Stimulated activated CD8-positive, alpha-beta memory T cell treated with anti-CD3 and anti-CD28 coated beads, Interleukin-12 subunit alpha, Interleukin-12 subunit beta, amount 100 ng/mL, for 4 hours (primary cell): Measurements from ENCODE around the gene AP3B2.

Experiments
- DNase-seq: peaks from one replicate; pipeline ENCODE4 v3.0.0-alpha.2; 2020; ENCODE audit warnings: low read depth

The AP3B2 gene

DNA sequence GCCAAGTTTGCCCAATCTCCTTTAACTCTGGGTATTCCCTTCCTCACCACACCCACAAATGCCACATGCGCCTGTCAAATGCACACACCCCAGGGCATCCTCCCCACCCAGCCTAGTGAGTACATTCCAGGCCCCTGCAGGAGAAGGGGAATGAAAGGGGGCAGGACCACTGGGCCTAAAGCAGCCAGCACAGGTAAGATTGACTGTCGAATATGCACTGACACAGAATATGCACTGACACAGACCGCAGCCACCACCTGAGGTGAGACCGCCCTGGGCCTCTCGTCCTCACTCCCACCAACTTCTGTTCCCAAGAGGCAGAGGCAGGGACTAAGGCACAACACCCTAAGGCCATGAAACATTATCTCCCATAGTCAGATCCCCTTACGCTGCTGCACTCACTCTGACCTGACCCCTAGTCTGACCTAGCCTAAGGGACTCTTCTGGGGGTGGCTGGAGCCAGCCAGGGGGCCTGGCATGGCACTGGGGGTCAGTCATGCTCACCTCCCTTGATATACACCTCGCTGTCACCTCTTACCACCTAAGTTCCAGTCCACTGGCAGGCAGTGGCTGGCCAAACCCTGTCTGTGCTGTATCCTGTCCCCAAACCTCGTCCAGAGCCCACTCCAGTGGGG is 10.8 kb downstream of the AP3B2 start:
- DNase-seq = no peak

DNA sequence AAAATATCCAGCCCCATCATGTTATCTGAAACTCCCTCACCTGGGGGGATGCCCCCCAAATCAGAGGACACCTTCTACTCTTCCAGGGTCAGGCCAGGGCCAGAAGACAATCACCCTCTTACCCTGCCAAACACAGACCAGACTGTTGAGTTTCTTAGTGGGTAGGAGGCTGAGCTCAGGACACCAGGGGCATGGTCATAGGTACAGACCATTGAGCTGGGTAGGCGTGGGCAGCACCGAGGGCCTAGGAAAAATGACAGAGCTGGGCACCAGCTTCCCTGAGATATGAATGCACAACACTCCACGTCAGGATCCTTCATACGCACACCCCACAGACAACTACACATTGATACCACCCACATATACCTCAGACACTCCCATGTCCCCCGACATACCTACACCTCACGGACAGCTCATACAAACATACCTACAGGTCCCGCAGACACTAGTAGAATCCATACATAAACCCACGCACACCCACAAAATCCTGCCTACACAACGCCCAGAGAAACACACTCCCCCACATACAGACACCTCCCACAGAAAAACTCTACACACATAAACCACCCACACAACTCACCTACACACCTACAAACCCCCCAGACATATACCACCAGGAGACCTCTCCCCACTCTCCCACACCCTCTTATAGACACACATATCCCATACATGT is 11.8 kb downstream of the AP3B2 start:
- no peak for DNase-seq

DNA sequence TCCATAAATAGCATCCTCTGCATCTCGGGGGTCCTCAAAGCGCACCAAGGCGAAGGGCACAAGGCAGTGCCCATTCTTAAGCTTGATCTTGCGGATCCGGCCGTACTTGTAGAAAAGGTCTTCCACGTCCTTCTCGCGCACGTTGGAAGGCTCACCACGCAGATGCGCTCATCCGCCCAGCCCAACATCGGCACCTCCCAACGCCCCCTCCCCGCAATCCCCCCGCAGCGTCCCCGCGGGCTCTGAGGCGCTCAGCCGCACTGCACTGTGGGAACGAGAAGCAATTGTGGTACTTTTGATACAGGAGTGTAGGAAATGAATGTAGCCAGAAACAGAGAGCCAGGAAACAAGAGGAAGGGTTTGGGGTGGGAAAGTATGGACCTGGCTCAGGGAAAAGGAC is 17.5 kb downstream of the AP3B2 start:
- no peak for DNase-seq

DNA sequence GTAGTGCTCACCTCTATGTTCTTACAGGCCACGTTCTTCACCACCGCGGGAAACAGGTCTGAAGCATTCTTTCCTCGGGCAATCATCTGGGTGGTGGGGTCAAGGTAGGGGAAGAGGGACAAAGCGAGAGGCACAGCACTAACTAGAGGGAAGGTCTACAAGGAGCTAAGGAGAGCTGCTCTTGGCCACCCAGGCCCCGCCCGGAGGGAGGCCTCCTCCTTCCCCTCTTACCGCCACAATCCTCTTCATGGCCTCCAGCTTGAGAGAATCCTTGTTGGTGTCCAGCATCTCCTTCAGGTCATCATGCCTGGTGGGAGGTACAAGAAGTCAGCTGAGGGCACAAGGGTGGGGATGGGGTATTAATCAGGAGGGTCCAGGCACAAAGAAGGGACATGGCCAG is 20.5 kb downstream of the AP3B2 start:
- no peak for DNase-seq

DNA sequence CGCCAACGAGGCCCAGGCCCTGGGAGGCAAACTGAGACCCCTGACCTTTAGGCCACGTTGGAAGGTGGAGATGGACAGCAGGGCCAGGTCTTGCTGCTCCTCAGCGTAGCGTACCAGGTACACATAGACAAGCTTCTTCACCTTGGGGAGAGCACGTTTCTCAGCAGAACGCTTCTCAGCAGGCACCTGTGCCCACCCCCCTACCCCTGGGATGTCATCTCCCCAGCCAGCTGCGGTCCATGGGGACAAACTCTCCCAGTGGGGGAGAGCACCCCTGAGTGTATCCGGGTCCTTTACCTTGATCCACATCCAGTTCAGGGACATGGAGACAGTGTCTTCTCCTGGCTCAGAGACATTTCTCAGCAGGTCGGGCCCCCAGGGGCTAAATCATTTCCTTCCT is 21.0 kb downstream of the AP3B2 start:
- no peak for DNase-seq

DNA sequence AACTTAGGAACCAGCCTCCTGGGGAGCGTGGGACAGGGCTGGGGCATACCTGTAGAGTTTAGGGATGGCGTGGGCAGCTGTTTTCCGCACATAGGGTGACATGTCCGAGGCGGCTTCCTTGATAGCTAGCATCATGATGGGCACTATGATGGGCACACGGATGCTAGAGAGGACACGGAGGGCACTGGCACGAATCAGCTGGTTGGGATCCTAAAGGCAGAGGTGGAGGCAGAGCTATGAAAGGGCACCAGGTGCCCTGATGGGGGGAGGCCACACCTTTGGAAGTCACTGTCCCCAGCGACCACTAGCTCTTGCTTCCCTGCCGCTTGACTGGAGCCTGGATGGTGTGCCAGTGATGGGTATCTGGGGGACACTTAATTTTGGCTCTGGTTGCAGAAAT is 28.3 kb downstream of the AP3B2 start:
- no peak for DNase-seq

DNA sequence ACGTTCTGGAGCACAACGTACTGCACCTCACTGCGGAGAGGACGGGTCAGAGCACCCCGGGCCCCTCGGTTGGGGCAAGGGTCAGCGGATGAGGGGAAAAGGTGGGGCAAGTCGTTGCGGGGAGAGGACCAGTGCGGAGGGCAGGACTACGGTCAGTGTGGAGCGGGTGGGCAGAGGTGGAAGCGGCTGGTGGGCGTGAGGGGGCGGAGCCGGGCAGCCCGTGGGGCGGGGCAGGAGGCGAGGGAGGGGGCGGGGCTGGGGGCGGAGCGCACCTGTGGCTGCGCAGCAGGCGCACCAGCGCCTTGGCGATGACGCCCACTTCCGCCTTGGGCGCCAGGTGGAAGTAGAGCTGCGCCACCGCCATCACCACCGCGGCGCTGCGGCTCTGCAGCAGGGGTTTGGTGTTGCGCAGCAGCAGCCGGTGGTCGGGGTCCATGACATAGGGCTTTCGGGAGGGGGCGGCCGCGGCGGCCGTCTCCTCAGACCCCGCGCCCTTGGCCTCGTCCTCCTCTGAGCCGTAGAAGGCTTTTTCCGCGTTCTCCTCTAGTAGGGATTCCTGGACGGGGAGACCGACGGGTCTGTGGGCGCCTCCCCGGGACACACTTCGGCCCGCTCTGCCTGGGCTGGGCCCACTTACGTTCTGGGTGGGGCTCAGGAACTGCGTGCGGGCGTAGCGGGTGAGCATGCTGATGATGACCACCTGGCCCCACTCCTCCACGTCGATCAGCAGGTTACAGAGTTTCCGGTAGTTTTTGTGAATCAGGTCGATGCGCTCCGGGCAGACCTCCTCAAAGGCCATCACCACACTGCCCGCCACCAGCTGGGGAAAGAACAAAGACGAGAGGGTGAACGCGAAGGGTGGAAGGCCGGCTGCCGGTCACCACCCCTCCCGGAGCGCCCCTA is 29.2 kb downstream of the AP3B2 start:
- DNase-seq = peak; percentile 66

DNA sequence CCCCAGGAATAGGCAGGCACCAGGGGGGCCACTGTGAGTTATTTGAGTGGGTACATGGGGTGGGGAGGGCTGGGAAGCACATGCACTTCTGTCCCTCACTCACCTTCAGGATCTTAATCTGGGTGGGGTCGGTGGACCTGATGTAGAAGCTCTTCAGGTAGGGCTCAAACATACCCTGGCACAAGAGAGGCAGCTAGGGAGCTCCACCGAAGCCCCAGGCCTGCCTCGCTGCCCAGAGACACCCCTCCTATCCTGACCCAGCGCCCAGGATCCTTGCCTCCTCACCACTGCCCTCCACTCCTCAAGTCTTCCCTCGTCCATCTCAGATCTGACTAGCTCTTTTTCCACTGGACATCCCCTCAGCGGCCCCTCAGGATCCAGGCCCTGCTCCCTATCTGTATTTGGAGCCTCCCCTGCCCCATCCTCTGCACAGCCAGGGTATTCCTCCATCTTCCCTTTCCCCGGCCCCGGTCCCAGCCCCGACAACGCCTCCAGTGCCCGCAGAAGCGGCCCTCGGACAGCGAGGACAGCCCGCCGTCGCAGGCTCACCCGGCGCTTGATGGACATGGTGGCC is 30.0 kb downstream of the AP3B2 start:
- no peak for DNase-seq

DNA sequence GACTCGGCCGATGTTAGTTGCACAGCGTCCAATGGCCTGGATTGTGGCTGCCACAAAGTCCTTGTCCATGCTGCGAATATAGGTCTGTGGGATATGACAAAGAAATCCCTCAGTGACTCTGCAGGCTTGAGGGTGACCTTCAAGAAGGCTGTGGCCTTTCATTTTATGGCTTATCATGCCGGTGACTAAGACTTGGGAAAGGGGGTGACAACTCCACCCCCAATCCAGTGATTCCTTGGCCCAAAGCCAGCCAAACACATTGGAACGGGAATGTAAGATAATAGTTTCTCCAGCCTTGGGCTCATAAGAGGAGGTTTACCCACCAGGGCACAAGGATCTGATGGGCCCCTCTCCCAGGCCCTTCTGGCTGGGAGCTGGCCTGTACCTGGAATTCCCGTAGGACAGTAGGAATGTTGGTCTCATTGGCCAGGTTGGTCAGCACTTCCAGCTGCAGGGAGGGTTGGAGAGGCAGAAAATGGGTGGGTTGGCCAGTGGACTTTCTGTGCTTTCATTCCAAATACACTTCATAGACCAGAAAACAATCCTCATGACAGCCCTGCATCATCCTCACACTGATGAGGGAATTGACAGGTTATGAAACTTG is 31.9 kb downstream of the AP3B2 start:
- no peak for DNase-seq

DNA sequence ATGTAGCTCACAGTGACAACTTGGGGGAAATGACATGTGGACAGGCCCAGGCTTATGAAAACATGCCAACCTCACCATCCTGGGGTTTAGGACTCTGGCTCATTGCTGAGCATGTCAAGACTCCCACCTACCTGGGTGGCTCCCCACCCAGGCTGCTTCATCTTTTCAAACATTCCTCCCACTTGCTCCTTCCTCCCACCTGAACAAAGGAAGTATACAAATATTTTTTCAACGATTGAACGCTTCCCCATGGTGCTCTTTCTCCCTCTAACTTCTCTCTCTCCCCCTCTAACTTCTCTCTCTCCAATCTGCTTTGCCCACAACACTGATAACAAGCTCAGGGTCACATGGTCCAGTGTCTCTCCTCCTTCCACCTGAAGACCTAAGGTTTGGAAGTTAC is 34.8 kb downstream of the AP3B2 start:
- DNase-seq = no peak

DNA sequence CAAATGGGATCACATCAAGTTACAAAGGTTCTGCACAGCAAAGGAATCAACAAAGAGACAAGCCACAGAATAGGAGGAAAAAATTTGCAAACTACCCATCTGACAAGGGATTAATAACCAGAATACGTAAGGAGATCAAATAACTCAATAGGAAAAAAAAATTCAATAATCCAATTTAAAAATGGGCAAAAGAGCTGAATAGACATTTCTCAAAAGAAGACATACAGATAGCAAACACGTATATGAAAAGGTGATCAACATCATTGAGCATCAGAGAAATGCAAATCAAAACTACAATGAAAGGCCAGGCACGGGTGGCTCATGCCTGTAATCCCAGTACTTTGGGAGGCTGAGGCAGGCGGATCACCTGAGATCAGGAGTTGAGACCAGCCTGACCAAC is 39.0 kb downstream of the AP3B2 start:
- no peak for DNase-seq

DNA sequence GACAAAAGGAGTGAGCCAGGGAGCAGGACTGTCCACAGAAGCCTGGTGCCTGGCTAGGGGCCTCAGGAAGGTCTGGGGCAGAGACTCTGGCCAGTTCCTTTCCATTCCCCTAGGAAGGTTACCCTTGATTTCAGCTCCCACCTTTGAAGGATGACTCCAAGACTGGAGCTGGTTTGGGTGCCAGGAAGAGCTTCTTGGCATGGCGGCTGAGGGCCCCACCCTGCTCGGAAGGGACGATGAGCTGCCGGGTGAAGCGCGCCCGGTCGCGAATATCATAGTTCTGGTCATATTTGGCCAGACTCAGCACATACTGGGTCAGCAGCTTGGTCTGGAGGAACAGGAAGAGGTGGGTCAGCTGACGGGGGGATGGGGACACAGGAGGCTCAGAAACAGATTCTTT is 43.1 kb downstream of the AP3B2 start:
- no peak for DNase-seq

DNA sequence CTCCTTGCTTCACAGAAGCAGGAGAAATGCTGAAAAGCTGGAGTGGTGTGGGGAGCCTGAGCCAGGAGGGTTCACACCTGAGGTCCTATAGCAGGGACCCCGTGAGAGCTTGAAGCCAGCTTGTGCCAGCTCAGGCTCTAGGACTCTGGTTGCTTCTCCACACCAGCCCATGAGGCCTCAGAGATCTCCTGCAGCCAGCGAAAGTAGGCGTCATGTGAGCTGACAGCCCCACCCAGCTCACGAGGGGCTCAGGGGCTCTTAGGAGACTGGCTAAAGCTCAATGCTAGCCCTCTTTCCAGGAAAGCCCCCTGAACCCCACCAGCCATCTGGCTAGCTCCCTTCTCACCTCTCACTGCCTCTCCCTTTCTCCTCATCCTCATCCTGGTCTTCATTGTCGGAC is 45.7 kb downstream of the AP3B2 start:
- no peak for DNase-seq

DNA sequence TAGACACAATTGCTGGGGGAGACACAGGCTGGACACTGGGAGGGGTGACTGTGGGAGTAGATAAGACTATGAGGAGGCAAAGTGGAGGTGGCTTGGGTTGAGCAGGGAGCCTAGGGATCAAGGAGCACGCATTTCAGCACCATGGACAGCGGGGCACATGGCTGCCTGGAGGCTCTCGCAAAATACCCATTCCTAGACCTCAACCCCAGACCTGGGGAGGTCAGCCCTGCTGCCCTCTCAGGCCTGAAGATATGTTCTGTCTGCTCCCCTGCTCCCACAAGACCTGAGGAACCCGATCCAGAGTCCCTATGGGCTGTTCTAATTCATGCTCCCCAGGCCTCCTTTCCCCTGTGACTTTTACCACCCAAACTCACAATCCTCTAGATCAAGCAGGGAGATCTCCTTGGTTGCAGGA is 46.5 kb downstream of the AP3B2 start:
- DNase-seq = no peak

DNA sequence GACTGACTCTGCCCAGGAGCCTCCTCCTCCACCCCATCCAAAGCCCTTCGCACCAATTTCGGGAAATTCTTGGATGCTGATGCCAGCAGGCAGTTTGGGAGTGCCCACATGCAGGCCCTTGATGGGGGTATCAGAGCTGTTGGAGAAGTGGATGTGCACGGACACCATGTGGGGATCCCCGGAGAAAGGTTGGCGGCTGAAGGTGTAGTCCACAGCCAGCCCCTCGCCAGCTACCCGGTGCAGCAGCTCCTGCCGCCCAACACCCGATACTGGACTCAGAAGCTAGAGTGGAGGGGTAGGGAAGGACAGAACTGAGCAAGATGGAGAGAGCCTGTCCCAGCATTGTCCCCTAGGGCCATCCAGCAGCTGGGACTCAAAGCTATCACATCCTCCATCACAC is 47.0 kb downstream of the AP3B2 start:
- no peak for DNase-seq

DNA sequence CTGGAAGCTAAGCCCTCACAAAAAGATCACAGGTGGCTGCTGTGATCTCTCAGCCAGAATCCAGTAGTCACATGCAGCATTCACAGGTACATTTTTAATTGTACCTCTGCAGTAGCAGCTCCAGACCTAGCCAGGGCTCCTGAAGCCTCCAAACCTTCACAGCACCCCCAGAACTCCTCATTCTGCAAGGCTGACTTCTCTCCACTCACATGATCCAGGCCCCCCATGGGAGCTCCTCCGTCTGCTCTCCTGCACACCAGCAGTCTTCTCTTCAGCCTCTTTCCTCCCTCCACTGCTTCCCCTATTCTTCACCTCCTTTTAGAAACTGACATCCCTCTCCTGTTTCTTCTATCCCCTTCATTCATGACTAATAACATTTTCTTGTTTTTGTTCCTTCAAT is 49.3 kb downstream of the AP3B2 start:
- no peak for DNase-seq

DNA sequence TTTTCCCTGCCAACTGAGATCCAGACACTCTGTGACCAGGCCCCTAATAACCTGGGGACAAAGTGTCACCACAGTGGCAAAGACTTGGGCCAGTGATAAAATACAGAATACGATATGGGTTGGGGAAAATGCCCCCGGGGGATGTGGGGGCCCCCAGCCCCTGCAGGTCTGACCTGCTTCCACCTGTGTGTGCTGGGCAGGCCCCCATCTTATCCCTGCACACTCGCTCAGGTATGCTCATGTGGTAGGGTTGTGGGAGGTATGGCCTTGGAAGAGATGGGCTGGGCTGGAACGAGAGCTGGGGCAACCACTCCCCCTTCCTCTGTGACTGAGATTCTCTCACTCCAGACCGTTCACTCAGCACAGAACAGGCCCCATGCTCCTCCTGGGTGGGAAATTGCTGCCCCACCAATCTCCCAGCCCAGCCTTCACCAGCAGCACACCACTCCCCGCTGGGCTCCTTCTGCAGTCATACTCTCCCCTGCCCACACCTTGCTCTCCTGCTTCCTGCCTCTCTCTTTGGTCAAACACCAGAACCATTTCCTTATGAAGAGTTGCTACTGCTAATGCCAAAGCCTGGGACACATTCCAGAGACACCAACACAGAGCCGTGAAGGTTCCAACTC is 52.9 kb downstream of the AP3B2 start:
- no peak for DNase-seq

DNA sequence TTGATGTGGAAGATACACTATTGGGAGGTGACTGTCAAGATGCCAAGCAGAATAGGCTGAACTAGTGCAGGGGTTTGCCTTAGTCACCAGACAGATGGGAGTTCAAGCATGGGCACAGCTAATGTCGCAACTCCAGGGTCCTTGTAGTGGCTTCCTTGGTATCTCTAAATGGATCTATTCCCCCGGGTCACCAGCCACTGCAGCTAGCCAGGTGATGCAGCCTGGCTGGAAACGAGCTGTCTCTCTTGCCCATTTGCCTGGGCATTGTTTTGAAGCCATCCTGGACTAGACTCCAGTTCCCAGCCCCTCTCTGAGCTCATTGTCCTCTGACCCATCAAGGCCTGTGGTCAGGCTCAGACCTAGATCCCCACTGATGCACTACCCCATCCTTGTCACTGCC is 54.1 kb downstream of the AP3B2 start:
- no peak for DNase-seq

DNA sequence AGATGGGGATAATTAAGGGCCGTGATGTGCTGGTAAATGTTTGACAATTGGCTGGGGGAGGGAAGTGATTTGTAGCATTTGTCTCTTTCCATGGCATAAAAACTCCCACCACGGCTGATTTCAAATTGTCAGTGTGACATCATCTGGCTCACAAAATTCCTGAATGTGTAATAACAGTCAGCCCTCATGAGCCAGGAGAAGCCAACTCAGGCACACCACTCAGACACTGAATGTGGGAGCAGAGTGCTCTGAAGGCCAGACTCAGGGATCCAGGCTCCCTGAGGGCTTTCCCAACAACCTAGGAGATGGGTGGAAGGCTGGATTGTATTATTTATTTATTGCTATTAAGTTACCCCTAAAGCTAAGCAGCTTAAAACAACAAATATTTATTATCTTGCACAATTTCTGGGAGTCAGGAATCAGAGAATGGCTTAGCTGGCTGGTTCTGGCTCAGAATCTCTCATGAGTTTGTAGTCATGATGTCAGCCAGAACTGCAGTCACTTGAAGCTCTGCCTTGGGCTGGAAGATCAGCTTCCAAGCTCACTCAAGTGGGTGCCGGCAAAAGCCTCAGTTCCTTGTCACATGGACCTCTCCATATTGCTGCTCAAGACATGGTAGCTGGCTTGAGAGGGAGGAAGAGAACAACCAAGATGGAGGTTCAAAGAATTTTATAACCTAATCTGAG is 56.0 kb downstream of the AP3B2 start:
- no peak for DNase-seq

DNA sequence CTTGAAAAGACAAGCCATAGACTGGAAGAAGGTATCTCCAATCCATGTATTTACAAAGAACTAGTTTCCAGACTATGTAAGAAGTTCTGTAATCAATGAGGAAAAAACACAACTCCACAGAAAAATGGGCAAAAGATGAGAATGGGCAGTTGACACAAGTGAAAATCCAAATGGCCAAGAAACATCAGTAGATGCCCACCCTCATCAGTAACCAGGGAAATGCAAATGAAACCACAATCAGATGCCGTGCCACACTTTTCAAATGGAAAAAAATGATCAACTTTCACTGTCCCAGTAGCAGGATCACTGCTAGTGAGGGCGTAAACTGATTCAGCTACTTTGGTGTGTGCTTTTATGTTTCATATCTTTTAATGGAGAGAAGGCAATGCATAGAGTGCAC is 58.0 kb downstream of the AP3B2 start:
- DNase-seq = no peak

DNA sequence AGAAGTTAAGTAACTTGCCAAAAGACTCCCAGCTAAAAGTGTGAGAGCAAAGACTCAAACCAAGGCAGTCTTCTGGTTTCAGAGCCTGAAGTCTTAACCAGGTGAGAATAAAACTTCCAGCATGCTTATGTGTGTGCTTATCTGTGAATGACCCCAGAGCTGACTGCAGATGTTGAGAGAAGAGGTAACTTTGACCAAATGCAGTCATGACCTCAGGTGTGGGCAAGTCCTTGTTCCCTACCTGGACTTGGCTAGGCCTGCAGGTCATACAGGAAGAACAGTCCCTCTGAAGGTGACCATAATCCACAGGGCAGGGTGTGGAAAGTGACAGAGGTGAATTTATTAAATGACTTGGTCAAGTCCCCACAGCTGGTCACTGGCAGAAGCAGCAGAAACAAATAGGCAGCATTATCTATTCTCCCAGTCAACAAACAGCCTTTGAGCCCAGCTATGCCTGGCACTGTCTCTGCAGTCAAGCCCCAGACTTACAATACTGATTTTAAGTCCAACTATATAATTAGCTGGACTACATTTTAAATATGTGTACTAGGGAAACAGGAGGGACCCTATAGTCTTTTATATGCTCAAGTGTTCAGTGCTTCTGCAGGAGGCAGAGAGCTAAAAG is 59.5 kb downstream of the AP3B2 start:
- no peak for DNase-seq
